Measurements from ENCODE around the gene TENM3.

TENM3 gene

DNA sequence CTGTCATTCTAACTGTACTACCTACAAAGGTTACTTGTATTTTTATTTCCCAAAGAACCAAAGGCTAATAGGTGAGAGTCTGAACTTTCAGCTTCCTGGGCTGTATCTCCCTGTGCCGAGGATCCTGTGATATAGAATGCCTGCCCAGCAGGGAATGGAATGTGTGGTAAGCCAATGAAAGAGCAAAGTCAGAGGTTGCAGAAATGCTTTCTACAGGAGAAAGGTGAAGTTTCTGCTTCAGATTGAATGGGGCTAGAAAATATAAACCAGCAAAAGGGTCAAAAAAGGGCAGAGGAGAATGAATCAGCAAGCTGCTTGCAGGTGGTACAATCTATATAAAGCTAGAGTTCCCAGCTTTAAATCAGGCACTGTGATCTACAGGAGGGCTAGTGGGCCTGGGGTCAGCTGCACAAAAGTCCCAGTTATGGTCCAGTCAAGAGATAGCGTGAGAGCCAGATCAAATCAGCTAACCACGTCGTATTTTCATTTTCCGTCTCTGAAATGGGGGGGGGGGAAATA lies 527.9 kb downstream of the TENM3 start (continued):
- TF ChIP-seq RARB (CRISPR knock-in tag; IDR thresholded peaks at IDR 0.05): no peak
- TF ChIP-seq, protein P1, sequence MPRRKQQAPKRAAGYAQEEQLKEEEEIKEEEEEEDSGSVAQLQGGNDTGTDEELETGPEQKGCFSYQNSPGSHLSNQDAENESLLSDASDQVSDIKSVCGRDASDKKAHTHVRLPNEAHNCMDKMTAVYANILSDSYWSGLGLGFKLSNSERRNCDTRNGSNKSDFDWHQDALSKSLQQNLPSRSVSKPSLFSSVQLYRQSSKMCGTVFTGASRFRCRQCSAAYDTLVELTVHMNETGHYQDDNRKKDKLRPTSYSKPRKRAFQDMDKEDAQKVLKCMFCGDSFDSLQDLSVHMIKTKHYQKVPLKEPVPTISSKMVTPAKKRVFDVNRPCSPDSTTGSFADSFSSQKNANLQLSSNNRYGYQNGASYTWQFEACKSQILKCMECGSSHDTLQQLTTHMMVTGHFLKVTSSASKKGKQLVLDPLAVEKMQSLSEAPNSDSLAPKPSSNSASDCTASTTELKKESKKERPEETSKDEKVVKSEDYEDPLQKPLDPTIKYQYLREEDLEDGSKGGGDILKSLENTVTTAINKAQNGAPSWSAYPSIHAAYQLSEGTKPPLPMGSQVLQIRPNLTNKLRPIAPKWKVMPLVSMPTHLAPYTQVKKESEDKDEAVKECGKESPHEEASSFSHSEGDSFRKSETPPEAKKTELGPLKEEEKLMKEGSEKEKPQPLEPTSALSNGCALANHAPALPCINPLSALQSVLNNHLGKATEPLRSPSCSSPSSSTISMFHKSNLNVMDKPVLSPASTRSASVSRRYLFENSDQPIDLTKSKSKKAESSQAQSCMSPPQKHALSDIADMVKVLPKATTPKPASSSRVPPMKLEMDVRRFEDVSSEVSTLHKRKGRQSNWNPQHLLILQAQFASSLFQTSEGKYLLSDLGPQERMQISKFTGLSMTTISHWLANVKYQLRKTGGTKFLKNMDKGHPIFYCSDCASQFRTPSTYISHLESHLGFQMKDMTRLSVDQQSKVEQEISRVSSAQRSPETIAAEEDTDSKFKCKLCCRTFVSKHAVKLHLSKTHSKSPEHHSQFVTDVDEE (CRISPR knock-in tag; IDR thresholded peaks at IDR 0.05): no peak
- TF ChIP-seq ARNTL (CRISPR knock-in tag; IDR thresholded peaks at IDR 0.05; ENCODE audit: borderline replicate concordance, low read depth): no peak
- TF ChIP-seq ZFP3 (CRISPR knock-in tag; IDR thresholded peaks at IDR 0.05): no peak
- TF ChIP-seq ZNF70 (CRISPR knock-in tag; IDR thresholded peaks at IDR 0.05): no peak
- no peak for TF ChIP-seq SNAI2 (CRISPR knock-in tag; IDR thresholded peaks at IDR 0.05)
- TF ChIP-seq ESRRG (CRISPR knock-in tag; IDR thresholded peaks at IDR 0.05): no peak

DNA sequence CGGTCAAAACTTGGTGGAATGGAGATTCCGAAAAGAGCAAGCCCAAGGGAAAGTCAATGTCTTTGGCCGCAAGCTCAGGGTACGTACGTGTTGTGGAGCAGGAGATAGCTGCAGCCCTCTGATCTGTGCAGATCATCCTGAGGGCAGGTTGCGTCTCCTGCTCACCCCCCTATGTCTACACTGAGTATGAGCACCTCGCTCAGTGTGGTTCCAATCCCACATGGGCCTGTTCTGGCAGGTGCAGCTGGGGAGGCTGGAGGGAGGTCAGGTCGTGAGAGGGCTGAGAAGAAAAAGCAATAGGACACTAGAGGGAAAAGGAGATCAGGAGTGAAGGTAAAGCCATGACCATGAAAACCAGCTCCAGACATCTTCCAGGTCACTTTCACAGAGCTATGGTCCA lies 531.9 kb downstream of the TENM3 start:
- no peak for ATAC-seq
- TF ChIP-seq ZFP30 (CRISPR knock-in tag; IDR thresholded peaks at IDR 0.05): no peak
- TF ChIP-seq, protein P2, sequence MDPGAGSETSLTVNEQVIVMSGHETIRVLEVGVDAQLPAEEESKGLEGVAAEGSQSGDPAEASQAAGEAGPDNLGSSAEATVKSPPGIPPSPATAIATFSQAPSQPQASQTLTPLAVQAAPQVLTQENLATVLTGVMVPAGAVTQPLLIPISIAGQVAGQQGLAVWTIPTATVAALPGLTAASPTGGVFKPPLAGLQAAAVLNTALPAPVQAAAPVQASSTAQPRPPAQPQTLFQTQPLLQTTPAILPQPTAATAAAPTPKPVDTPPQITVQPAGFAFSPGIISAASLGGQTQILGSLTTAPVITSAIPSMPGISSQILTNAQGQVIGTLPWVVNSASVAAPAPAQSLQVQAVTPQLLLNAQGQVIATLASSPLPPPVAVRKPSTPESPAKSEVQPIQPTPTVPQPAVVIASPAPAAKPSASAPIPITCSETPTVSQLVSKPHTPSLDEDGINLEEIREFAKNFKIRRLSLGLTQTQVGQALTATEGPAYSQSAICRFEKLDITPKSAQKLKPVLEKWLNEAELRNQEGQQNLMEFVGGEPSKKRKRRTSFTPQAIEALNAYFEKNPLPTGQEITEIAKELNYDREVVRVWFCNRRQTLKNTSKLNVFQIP (CRISPR knock-in tag; IDR thresholded peaks at IDR 0.05; ENCODE audit: borderline replicate concordance, low read depth): no peak
- TF ChIP-seq, protein P3, sequence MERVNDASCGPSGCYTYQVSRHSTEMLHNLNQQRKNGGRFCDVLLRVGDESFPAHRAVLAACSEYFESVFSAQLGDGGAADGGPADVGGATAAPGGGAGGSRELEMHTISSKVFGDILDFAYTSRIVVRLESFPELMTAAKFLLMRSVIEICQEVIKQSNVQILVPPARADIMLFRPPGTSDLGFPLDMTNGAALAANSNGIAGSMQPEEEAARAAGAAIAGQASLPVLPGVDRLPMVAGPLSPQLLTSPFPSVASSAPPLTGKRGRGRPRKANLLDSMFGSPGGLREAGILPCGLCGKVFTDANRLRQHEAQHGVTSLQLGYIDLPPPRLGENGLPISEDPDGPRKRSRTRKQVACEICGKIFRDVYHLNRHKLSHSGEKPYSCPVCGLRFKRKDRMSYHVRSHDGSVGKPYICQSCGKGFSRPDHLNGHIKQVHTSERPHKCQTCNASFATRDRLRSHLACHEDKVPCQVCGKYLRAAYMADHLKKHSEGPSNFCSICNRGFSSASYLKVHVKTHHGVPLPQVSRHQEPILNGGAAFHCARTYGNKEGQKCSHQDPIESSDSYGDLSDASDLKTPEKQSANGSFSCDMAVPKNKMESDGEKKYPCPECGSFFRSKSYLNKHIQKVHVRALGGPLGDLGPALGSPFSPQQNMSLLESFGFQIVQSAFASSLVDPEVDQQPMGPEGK (CRISPR knock-in tag; IDR thresholded peaks at IDR 0.05; ENCODE audit: borderline replicate concordance): no peak
- TF ChIP-seq ESRRG (CRISPR knock-in tag; IDR thresholded peaks at IDR 0.05): no peak
- TF ChIP-seq, protein P4, sequence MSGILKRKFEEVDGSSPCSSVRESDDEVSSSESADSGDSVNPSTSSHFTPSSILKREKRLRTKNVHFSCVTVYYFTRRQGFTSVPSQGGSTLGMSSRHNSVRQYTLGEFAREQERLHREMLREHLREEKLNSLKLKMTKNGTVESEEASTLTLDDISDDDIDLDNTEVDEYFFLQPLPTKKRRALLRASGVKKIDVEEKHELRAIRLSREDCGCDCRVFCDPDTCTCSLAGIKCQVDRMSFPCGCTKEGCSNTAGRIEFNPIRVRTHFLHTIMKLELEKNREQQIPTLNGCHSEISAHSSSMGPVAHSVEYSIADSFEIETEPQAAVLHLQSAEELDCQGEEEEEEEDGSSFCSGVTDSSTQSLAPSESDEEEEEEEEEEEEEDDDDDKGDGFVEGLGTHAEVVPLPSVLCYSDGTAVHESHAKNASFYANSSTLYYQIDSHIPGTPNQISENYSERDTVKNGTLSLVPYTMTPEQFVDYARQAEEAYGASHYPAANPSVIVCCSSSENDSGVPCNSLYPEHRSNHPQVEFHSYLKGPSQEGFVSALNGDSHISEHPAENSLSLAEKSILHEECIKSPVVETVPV (CRISPR knock-in tag; IDR thresholded peaks at IDR 0.05): no peak

DNA sequence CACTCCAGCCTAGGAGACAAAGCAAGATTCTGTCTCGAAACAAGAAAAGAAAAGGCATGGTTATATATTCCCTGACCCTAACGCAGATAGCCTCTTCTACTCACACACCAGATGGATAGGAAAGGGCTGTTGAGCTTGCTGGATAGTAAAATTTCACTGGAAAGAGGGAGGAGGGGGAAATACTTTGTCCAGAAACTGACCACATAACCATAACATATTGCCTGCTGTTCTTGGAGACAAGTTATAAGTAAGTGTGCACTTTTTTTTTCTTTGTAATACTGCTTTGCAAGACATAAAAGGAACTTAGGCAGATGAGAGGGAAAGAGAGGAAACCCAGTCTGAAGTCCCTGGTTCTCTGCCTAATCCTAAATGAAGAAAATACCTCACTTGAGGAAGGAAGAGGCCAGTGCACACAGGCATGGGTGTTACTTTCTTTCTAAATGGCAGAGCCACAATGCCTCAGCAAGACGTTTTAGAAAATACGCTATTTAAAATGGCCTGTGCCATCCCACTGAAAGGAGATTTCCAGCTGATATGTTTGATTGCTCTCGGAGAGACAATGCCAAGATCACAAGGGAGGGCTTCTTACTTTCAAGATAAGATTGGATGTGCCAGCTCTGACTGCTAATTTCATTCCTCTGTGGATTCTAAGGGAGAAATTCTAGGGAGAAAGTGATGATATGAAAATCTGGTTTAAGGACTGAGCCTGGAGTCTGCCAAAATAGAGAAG lies 533.3 kb downstream of the TENM3 start:
- ATAC-seq: no peak
- no peak for TF ChIP-seq ZNF70 (CRISPR knock-in tag; IDR thresholded peaks at IDR 0.05)
- no peak for TF ChIP-seq CSDC2 (CRISPR knock-in tag; IDR thresholded peaks at IDR 0.05)
- no peak for TF ChIP-seq ESRRG (CRISPR knock-in tag; IDR thresholded peaks at IDR 0.05)
- TF ChIP-seq ZFP30 (CRISPR knock-in tag; IDR thresholded peaks at IDR 0.05): no peak
- TF ChIP-seq ZC3H10 (CRISPR knock-in tag; IDR thresholded peaks at IDR 0.05): no peak
- TF ChIP-seq ZFP3 (CRISPR knock-in tag; IDR thresholded peaks at IDR 0.05): no peak
- no peak for TF ChIP-seq SNAI2 (CRISPR knock-in tag; IDR thresholded peaks at IDR 0.05)
- TF ChIP-seq, protein P5, sequence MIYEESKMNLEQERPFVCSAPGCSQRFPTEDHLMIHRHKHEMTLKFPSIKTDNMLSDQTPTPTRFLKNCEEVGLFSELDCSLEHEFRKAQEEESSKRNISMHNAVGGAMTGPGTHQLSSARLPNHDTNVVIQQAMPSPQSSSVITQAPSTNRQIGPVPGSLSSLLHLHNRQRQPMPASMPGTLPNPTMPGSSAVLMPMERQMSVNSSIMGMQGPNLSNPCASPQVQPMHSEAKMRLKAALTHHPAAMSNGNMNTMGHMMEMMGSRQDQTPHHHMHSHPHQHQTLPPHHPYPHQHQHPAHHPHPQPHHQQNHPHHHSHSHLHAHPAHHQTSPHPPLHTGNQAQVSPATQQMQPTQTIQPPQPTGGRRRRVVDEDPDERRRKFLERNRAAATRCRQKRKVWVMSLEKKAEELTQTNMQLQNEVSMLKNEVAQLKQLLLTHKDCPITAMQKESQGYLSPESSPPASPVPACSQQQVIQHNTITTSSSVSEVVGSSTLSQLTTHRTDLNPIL (CRISPR knock-in tag; IDR thresholded peaks at IDR 0.05; ENCODE audit: low read depth): no peak
- TF ChIP-seq, protein P2 (CRISPR knock-in tag; IDR thresholded peaks at IDR 0.05; ENCODE audit: borderline replicate concordance, low read depth): no peak
- no peak for TF ChIP-seq ARNTL (CRISPR knock-in tag; IDR thresholded peaks at IDR 0.05; ENCODE audit: borderline replicate concordance, low read depth)
- no peak for TF ChIP-seq GLIS3 (CRISPR knock-in tag; IDR thresholded peaks at IDR 0.05)
- TF ChIP-seq, protein P1 (CRISPR knock-in tag; IDR thresholded peaks at IDR 0.05): no peak
- TF ChIP-seq ZNF565 (CRISPR knock-in tag; conservative IDR thresholded peaks at IDR 0.05; ENCODE audit: low read depth): no peak
- TF ChIP-seq ISL1 (CRISPR knock-in tag; IDR thresholded peaks at IDR 0.05): no peak
- TF ChIP-seq PPARA (CRISPR knock-in tag; IDR thresholded peaks at IDR 0.05; ENCODE audit: borderline replicate concordance): no peak
- no peak for TF ChIP-seq BACH2 (CRISPR knock-in tag; IDR thresholded peaks at IDR 0.05; ENCODE audit: borderline replicate concordance)
- TF ChIP-seq, protein P3 (CRISPR knock-in tag; IDR thresholded peaks at IDR 0.05; ENCODE audit: borderline replicate concordance): no peak
- TF ChIP-seq RARB (CRISPR knock-in tag; IDR thresholded peaks at IDR 0.05): no peak
